ENCODE data around the gene OPN1LW.

The OPN1LW gene

GRCh38 chrX:154117566-154117965, 26.5 kb upstream of the OPN1LW start:
- Histone ChIP-seq H3K4me3 (ENCODE audit: low read depth, low read length) (no peak overlapping the region), H3K27me3 (replicated peaks) (no peaks in the 10 kb centered on the region), H3K27ac (no peak overlapping the region), H3K36me3 (replicated peaks) (no peaks in the 10 kb centered on the region)
- in situ Hi-C loops (cut with HindIII; ENCODE audit: low pct_ligation_motif_present, low sequenced_read_pairs): no loop called here
- DNase-seq: no peak
- TF ChIP-seq CTCF (IDR thresholded peaks at IDR 0.05; ENCODE audit: low read depth, low read length, missing control alignments): no peak

GRCh38 chrX:154120567-154120966, 23.5 kb upstream of the OPN1LW start:
- no peaks in the 10 kb centered on the region for H3K36me3 ChIP-seq (replicated peaks)
- in situ Hi-C loops (cut with HindIII; ENCODE audit: low pct_ligation_motif_present, low sequenced_read_pairs): no loop called here
- H3K27me3 ChIP-seq (replicated peaks): no peaks in the 10 kb centered on the region
- TF ChIP-seq CTCF (IDR thresholded peaks at IDR 0.05; ENCODE audit: low read depth, low read length, missing control alignments): no peak
- no peak overlapping the region for H3K27ac ChIP-seq
- no peak for DNase-seq
- no peak overlapping the region for H3K4me3 ChIP-seq (ENCODE audit: low read depth, low read length)

GRCh38 chrX:154121207-154121606, 22.8 kb upstream of the OPN1LW start:
- no peaks in the 10 kb centered on the region for H3K36me3 ChIP-seq (replicated peaks)
- H3K4me3 ChIP-seq (ENCODE audit: low read depth, low read length): no peak overlapping the region
- TF ChIP-seq CTCF (IDR thresholded peaks at IDR 0.05; ENCODE audit: low read depth, low read length, missing control alignments): no peak
- no peak overlapping the region for H3K27ac ChIP-seq
- in situ Hi-C loops (cut with HindIII; ENCODE audit: low pct_ligation_motif_present, low sequenced_read_pairs): no loop called here
- no peak for DNase-seq
- H3K27me3 ChIP-seq (replicated peaks): no peaks in the 10 kb centered on the region

- in situ Hi-C loops (cut with HindIII; ENCODE audit: low pct_ligation_motif_present, low sequenced_read_pairs): no loop called here
- no peaks in the 10 kb centered on the region for H3K36me3 ChIP-seq (replicated peaks)
- no peak for DNase-seq
- H3K27me3 ChIP-seq (replicated peaks): no peaks in the 10 kb centered on the region
- no peak overlapping the region for H3K27ac ChIP-seq
- no peak for TF ChIP-seq CTCF (IDR thresholded peaks at IDR 0.05; ENCODE audit: low read depth, low read length, missing control alignments)
- no peak overlapping the region for H3K4me3 ChIP-seq (ENCODE audit: low read depth, low read length)
These were observed 22.1 kb upstream of the OPN1LW start for GRCh38 chrX:154121961-154122360.

- no peak for TF ChIP-seq CTCF (IDR thresholded peaks at IDR 0.05; ENCODE audit: low read depth, low read length, missing control alignments)
- Histone ChIP-seq H3K27ac (no peak overlapping the region), H3K4me3 (ENCODE audit: low read depth, low read length) (no peak overlapping the region), H3K36me3 (replicated peaks) (no peaks in the 10 kb centered on the region), H3K27me3 (replicated peaks) (no peaks in the 10 kb centered on the region)
- DNase-seq: peak; percentile 7
- in situ Hi-C loops (cut with HindIII; ENCODE audit: low pct_ligation_motif_present, low sequenced_read_pairs): no loop called here
These were observed 20.5 kb upstream of the OPN1LW start for GRCh38 chrX:154123241-154124219.

All from brain microvascular endothelial cell (primary cell).